ENCODE results near the gene SH3BP2.

SH3BP2 gene

DNA sequence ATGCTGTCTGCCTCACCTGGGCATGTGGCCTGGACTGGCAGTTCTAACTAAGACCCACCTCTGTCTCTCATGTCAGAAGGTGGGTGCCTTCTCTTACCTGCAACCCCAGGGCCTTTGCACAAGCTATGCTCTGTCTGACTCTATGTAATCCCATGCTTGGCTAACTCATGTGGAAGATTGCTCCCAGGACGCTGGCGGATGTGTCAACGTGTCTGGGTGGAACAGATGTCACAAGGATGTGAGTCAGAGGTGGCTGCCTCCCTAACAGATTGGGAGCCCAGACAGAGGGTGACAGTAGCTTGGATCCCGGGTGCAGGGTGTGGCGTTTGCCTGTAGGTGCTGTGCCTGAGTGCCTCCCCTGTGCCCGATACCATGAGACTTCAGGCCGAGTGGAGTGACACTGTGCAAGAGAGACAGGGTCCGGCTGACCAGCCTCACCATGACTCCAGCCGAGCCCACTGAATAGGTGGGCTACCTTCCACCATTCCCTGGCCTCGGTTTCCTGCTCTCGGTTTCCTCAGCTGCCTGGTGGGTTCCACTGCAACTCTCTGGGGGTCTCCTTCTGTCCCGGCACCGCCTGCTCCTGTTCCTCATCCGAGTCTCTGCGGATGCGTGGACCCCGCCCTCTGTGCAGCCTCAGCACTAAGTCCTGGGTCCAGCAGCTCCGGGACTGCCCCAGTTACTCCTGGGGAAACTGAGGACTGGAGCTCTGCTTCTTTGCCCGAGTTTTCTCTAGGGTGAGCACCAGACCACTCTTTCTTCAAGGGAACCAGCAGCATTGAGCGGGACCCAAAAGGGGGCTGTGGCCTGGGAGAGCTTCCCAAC is 11.0 kb downstream of the SH3BP2 start:
- DNase-seq (ENCODE audit: low read depth): no peak

DNA sequence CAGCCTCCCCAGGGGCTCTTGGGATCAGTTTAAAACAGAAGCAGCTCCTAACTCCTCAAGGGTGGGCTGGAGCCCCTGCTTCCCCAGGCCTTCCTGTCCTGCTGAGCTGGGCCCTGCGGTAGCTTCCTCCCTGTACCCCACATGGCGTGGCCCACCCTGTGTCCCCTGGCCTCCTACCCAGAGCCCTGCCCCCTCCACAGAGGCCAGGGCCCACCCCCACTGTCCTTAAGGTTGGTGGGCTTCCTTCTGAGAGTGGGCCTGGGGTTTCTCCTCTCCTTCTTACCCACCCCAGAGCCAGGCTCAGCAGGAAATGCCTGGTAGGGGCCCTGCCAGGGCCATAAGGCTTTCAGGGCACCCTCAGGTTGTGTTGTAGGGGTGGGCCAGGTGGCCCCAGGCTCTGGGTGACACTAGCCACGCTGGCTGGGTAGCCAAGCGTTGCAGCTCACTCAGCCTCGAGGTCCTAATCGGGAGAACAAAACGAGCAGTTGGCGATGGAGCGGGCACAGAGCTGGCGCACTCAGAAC is 11.6 kb downstream of the SH3BP2 start:
- no peak for DNase-seq (ENCODE audit: low read depth)

DNA sequence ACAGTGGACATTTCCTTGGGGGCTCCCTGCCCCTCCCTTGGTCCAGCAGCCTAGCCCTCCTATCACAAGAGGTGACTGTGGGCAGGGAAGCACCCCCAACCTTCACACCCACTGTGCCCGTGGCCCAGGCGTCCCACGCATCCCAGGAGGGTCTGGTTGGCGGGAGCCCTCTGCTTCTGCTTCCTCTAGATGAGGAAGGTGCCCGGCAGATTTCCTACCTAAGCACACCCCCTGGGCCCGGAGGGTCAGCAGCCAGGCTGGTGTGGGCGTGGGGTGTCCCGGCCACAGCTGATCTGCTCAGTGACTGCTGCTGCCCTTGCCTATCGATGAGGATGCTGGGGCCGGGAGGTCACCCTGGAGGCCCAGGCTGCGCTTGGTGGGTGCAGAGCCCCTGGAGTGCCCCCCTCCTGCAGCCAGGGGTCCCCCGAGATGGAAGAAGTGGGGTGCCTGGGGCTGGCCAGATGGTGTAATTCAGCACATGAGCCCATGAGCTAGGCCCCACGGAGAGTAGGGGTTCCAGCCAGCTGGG is 12.2 kb downstream of the SH3BP2 start:
- no peak for DNase-seq (ENCODE audit: low read depth)

DNA sequence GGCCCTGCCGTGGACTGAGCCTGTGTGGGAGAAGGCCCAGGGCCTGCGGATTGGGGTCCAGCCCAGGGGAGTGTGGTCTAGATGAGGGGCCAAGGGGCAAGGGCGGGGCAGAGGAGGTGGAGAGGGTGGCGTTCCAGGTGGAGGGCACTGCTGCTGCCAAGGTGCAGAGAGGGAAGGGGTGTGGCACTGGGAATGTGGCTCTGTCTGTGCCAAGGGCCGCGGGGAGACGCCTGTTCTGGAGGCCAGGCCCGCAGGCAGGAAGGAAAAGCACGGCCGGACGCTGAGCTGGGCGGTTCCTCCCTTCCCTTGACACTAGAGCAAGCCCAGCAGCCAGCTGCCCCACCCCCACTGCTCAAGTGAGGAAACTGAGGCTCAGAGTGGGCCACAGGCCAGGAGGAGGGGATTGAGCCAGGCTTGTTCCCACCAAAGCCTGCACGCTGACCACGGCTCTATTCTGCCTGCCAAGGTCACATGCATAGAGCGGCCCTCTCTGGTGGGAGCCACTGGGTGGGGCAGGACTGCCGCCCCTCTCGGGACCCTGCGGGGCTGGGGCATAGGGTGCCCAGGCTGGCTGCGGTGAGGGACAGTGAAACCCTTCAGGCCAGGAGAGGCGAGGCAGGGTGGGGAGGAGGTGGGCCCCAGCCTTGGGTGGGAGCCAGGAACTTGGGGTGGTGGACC is 13.0 kb downstream of the SH3BP2 start:
- no peak for DNase-seq (ENCODE audit: low read depth)

DNA sequence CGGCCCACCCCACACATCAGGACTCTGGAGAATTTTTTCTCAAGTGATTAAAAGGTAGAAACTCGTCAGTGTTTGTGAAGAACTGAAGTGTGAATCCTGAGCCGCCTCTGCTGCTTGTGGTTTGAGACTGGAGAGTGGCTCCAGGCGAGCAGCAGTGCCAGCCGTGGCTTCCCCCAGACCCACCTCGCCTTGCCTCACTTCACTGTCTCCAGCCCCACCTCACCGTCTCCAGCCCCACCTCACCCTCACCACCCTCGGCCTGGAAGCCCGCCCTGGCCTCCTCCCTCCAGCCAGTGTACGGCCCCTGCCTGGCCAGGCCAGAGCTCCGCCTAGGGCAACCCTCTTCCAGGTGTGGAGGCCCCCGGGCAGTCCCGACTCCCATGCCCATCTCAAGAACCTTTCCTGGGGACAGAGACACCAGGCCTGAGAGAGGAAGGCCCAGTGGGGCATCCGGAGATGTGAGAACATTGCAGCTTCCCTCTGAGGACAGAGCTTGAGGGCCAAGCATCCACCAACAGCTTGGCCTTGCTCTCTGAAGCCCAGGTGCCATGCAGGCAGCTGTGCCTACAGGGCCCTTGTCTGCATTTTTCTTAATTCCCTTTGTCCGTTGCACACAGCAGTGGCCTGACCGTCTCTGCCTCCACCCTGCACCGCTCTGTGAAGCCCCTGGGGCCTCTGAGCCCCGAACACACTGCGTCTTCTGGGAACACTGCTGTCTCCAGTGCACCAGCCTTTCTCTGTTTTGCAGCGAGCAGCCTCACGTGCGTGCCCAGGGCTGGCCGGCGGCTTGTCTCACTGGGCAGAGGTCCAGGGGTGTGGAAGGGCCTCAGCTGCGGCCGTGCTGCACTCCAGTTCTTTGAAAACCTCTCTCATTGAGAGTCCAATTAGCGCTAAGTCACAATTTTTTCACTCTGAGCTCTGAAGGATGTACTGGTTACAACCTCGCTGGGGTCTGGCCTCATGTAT is 13.8 kb downstream of the SH3BP2 start:
- no peak for DNase-seq (ENCODE audit: low read depth)

DNA sequence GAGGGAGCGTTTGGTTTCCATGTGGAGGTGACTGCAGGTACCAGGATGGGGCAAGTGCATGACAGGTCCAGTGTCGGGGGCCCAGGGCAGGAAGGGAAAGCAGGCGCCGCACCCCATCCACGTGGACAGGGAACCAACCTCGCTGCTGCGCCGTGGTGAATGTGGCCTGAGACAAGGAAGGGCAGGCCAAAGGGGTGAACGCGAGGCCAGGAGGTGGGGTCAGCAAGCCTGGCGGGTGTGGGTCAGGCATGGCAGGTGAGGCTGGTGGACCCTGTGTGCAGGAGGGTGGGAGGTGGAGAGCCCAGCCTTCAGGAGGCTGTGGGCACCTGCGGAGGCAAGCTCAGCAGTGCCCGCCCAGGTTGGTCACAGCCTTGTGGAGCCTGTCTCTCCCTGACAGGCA is 14.7 kb downstream of the SH3BP2 start:
- no peak for DNase-seq (ENCODE audit: low read depth)

DNA sequence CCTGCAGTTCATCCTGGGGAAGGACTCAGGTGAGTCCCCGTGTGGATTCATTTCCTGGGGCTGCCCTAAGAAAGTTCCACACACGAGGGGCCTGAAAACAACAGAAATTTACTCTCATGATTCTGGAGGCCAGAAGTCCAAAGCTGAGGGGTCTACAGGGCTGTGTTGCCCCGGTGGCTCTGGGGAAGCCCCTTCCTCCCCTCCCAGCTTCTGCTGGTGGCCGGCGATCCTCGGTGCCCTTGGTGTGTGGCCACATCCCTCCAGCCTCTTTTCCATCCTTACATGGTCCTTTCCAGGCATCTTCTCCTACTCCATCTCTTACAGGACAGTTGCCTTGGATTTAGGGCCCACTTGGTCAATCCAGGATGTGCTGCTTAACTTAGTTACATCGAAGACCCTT is 15.1 kb downstream of the SH3BP2 start:
- DNase-seq (ENCODE audit: low read depth): no peak

DNA sequence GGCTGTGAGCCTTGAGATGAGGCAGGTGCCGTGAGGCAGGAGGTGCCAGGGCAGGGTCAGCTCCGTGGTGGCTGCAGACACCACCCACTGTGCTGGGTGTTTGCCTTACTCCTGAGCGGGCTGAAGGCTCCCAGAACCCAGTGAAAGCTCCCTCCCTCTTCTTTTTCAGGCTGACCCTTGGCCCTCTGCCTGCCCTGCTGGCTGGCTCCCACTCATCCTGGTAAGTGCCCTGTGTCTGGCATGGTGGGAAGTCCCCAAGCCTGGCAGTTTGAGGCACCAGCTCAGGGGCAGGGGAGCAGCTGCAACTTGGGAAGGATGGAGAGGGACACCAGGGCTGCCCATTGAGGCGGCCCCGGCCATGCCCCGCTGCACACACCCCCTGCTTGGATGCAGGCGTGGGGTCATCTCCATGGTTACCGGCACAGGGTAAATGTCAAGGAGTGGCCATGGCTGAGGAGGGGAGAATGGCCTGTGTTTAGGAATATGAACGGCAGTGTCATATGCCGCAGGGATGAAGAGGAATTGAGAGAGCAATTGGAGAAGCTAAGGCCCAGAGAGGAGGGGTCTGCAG is 16.8 kb downstream of the SH3BP2 start:
- no peak for DNase-seq (ENCODE audit: low read depth)

DNA sequence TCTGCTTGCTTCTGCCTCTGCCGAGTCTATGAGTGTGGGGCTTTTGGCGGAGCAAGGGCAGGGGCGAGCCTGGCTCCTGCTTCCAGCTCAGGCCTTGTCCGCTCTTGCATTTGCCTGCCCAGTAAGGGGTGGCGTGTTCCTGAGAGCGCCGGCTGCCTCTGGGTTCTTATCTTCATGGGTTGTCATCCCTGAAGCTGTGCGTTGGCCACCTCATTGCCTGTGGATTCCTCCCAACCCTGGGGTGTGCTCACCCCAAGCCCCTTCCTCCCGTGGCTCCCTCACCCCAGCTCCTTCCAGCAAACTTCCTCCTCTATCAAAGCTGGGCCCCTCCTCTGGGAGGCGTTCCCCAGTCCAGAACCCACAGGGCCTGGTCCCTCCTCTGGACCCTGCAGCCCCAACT is 17.5 kb downstream of the SH3BP2 start:
- DNase-seq (ENCODE audit: low read depth): no peak

DNA sequence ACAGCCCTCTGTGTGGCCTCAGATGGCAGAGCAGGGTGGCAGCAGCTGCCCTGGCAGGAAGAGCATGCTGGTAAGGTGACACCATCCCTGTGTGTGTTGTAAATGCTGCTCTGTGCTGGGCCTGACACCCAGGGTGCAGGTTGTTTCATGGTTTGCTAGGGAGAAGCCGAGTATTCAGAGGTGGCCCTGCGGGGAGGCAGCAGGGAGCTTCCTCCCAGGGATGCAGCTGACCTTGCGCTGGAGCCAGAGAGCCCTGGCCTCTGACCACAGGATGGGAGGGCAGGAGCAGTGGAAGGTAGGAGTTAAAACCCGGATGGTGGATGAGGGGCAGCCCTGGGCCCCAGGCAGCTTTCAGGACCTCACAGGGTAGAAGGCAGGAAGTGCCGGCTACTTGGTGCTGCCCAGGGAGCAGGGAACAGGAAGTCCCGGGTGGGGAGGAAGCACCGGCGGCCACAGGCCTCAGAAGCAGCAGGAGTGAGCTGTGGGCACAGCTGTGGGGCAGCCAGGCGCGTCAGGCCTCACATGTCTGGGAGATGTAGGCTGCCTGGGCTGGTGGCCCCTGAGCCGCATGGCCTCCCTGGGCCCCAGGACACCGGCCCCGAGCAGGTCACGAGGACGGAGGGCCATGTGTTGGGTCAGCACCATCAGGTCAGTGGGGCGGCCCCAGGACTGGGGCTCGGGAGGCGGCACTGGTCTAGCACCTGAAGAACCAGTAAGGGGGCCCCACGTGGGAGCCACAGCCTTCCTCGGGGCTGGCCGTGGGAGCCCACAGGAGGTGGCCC is 19.1 kb downstream of the SH3BP2 start:
- DNase-seq (ENCODE audit: low read depth): peak; percentile 39

DNA sequence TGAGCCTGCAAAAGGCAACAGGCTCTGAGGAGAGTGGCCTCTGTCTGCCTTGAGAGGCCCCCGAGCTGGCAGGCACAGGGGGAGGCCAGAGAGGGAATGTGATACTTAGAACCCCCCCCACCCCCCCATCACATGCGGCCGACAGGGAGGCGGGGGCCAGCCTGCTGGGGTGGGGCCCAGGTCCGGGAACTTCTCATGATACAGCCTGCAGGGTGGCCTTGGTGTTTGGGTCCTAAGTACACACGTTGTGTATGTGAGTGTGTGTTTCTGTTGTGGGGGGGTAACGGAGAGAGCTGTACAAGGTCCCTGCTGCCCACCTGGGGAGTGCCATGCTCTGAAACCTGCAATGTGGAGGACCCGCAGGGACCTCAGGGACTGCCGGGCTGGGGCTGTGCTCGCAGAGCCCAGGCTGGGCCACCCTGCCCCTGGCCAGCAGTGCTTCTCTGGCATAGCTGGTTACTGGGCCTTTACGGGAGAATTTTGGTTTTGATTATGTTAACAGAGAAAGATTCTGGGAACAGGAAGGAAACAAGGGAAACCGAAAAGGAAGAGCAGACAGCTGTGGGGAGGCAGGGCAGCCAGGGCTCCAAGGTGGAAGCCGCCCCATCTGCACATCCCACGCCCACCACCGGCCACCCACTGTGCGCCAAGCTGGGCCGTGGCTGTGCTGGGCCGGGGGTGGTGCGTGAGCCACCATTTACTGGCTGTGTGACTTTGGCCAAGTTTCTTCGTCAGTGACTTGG is 19.9 kb downstream of the SH3BP2 start:
- no peak for DNase-seq (ENCODE audit: low read depth)

DNA sequence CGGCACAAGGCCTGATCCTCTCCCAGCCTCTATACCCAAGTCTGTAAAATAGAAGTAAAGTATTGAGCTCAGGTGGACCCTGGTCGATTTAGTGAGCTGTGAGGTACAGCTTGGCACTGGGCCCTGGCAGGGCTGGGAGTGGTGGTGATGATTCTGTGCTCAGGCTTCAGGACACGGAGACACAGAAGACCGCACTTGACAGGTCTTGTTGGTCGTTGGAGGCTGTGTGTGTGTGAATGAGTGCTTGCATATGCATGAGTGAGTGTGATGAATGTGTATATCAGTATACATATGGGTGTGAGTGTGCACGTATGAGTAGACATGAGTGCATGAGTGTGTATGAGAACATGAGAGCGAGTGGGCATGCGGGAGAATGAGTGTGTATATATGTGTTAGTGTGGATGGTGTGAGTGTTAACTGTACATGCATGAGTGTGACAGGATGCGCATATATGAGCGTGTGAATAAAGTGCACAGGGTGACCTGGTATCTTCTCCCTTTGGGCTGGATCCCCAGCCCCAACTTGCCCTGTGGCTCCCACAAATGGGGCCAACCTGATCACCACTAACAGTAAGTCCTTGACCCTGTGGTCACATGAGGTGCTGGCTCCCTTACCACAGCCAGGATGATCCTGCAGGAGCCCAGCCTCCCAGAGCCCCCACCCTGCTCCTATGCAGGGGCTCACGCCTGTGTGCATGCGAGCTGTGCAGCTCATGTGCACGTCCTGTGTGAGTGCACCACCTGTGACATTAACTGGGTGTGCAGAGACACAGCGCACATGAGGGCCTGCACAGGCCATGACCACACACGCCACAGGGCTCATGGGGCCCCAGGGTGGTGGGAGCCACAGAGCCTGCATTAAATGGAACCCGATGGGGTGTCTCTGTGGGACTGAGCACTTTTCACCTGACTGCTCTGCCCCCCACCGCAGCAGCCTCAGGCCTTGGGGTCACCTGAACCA is 20.8 kb downstream of the SH3BP2 start:
- DNase-seq (ENCODE audit: low read depth): no peak

DNA sequence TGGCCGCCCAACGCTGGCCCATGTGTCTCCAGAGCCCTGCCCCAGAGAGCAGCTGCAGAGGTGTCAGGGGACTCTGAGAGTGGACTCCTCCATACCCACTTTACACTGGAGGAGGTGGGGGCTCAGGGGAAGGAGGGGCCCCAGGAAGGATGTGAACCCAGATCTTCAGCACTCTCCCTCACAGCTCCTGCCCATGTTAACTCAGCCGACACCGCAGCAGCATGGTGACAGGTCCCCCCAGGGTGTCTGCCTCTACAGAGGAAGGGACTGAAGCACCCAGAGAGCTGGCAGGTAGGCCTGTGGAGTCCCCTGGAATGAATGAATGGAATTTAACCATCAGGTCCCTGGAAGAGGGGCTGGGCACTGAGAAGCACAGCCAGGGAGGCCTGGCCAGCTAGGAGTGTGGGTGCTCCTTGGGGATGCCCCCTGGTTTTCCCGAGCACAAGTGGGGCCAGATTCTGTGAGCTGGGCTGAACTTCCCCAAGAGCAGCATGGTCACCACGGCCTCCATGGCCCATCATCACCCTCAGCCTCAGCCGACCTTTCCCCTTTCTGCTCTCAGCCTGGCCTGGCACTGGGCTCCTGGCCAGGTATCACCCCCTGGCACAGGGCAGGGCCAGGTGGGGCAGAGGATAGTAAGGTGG is 21.9 kb downstream of the SH3BP2 start:
- no peak for DNase-seq (ENCODE audit: low read depth)

DNA sequence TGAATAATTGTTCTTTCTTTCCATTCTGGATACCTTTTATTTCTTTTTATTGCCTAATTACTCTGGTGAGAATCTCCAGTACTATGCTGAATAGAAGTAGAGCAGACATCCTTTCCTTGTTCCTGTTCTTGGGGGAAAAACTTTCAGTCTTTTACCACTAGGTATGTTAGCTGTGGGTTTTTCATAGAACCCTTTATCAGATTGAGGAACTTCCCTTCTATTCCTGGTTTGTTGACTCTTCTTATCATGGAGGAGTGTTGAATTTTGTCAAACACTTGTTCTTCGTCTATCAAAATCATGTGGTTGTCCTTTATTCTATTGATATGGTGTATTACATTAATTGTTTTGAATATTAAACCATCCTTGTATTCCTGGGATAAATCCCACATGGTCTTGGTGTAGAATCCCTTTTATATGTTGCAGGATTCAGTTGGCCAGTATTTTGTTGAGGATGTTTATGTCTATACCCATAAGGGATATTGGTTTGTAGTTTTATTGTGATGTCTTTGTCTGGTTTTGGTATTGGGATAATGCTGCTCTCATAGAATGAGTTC is 23.6 kb downstream of the SH3BP2 start:
- no peak for DNase-seq (ENCODE audit: low read depth)

DNA sequence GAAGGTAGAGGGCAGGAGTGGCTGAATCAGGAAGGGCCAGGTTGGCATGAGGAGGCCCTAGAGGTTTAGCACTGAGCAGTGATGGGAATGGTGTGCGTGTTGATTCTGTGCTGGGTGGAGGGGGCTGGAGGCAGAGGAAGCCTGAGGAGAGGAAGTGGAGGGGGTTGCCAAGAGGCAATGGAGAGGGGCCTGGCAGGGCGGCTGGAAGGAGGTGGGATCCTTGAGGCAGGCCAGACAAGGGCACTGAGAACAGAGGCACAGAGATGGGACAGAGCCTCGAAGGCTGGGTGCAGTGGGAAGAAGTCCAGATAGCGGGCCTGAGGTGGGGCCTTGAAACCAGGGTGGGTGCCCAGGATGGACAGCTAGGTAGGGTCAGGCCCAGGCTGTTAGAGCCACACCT is 24.3 kb downstream of the SH3BP2 start:
- DNase-seq (ENCODE audit: low read depth): no peak

DNA sequence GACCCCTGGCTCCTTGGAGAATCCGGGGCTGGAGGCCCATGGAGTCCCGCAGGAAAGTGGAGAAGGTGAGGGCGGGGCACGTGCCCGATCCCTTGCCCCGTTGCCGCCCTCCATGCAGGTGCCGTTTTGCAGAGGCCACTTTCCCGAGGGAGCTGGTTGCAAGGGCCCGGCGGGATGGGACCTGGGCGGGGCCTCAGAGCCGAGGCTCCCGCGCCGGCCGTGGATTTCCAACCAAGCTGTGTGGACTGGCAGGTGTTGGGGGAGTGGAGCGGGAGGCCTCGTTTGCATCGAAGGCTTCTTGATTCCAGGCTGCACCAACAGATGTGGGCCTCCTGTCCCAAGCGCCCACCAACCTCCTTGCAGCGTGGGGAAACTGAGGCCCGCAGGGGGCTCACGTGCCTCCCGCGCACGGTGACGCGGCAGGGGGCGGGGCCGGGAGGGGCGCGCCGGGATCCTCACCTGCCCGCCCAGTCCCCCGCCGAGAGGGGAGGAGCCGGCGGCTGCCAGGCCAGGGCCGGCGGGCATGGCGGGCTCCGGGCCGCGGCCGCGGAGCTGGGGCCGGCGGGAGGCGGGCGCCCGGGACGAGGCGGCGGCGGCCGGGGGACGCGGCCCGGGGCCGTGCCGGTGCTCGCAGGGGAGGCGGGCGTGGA is 24.9 kb downstream of the SH3BP2 start:
- no peak for DNase-seq (ENCODE audit: low read depth)

DNA sequence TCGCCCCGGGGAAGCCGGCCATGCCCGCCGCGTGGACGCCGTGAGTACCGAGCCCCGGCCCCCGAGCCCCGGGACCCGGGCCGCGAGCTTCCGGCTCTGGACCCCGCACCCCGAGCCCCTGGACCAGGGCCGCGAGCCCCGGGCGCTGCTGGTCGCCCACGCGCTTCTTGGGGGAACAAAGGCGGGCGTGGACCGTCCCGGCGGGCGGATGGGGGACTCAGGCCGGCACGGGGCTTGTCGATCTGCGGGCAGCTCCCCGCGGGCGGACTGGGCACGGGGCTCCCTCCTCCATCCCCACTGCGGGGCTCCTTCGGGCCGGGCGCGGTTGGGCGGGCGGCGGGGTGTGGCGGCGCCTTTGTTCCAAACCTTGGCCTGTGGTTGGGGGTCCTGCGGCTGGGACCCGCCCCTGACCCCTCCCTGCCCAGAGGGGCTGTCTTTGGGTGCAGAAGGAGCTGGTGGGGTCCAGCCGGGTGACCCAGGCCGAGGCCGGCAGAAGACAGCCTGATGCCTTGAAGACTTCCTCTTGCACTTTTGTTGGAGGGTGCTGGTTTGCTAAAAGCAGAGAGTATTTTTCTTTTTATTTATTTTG is 25.6 kb downstream of the SH3BP2 start:
- DNase-seq (ENCODE audit: low read depth): no peak
